Cerebellar cortex (tissue), 1 donor: ENCODE measurements around the gene CDH8.
"Not testable (repeated sequence)": the region's sequence is repeated elsewhere in the genome, so short reads cannot be mapped to it uniquely, and the experiment has no call there.

Experiments used
- DNase-seq: peaks from one replicate; pipeline ENCODE4 v3.0.0-alpha.2; 2015; ENCODE audit warnings: low spot score

Gene CDH8

GRCh38 chr16:61791464-61791863, 244.8 kb downstream of the CDH8 start:
- no peak for DNase-seq

- not testable (repeated sequence) for DNase-seq
Measured at GRCh38 chr16:61781855-61782254, 254.4 kb downstream of the CDH8 start.

GRCh38 chr16:61780161-61780560, 256.1 kb downstream of the CDH8 start:
- no peak for DNase-seq

- DNase-seq = no peak
Measured at GRCh38 chr16:61770301-61770700, 265.9 kb downstream of the CDH8 start.

GRCh38 chr16:61763991-61764390, 272.2 kb downstream of the CDH8 start:
- DNase-seq = no peak

- DNase-seq = no peak
Measured at GRCh38 chr16:61763013-61763412, 273.2 kb downstream of the CDH8 start.

GRCh38 chr16:61730997-61731396, 305.2 kb downstream of the CDH8 start:
- DNase-seq = no peak

GRCh38 chr16:61726701-61727100, 309.5 kb downstream of the CDH8 start:
- DNase-seq = no peak

- DNase-seq = no peak
Measured at GRCh38 chr16:61726125-61726524, 310.1 kb downstream of the CDH8 start.

GRCh38 chr16:61721544-61721943, 314.7 kb downstream of the CDH8 start:
- DNase-seq = no peak

- no peak for DNase-seq
Measured at GRCh38 chr16:61715393-61715792, 320.8 kb downstream of the CDH8 start.

- no peak for DNase-seq
Measured at GRCh38 chr16:61713787-61714186, 322.5 kb downstream of the CDH8 start.

- DNase-seq = not testable (repeated sequence)
Measured at GRCh38 chr16:61699640-61700039, 336.6 kb downstream of the CDH8 start.

- no peak for DNase-seq
Measured at GRCh38 chr16:61684541-61684940, 351.7 kb downstream of the CDH8 start.

GRCh38 chr16:61681673-61682072, 354.6 kb downstream of the CDH8 start:
- no peak for DNase-seq

GRCh38 chr16:61681124-61681523, 355.1 kb downstream of the CDH8 start:
- no peak for DNase-seq

- DNase-seq = no peak
Measured at GRCh38 chr16:61678182-61678581, 358.1 kb downstream of the CDH8 start.

GRCh38 chr16:61677776-61678175, 358.5 kb downstream of the CDH8 start:
- no peak for DNase-seq

GRCh38 chr16:61676740-61677139, 359.5 kb downstream of the CDH8 start:
- DNase-seq = no peak

- DNase-seq = no peak
Measured at GRCh38 chr16:61671161-61671560, 365.1 kb downstream of the CDH8 start.

GRCh38 chr16:61665512-61665911, 370.7 kb downstream of the CDH8 start:
- no peak for DNase-seq

GRCh38 chr16:61659936-61660335, 376.3 kb downstream of the CDH8 start:
- no peak for DNase-seq

- DNase-seq = no peak
Measured at GRCh38 chr16:61654962-61655361, 381.3 kb downstream of the CDH8 start.

GRCh38 chr16:61653544-61653943, 382.7 kb downstream of the CDH8 start:
- DNase-seq = no peak

GRCh38 chr16:61645561-61645960, 390.7 kb downstream of the CDH8 start:
- DNase-seq = no peak
